Measurements from ENCODE around the gene SCG5.

SCG5 gene

GRCh38 chr15:32730677-32731654 is 89.5 kb downstream of the SCG5 start:
- in situ Hi-C loops (cut with MboI; ENCODE audit: low pct_unique_long_range_greater_than_20kb, low sequenced_read_pairs, unreplicated experiment), result no loop called here
- TF ChIP-seq, protein P1, sequence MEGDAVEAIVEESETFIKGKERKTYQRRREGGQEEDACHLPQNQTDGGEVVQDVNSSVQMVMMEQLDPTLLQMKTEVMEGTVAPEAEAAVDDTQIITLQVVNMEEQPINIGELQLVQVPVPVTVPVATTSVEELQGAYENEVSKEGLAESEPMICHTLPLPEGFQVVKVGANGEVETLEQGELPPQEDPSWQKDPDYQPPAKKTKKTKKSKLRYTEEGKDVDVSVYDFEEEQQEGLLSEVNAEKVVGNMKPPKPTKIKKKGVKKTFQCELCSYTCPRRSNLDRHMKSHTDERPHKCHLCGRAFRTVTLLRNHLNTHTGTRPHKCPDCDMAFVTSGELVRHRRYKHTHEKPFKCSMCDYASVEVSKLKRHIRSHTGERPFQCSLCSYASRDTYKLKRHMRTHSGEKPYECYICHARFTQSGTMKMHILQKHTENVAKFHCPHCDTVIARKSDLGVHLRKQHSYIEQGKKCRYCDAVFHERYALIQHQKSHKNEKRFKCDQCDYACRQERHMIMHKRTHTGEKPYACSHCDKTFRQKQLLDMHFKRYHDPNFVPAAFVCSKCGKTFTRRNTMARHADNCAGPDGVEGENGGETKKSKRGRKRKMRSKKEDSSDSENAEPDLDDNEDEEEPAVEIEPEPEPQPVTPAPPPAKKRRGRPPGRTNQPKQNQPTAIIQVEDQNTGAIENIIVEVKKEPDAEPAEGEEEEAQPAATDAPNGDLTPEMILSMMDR (IDR thresholded peaks at IDR 0.05; ENCODE audit: extremely low read depth, insufficient read depth, missing control alignments), result no peak
- no peak for DNase-seq (ENCODE audit: low spot score)

DNA sequence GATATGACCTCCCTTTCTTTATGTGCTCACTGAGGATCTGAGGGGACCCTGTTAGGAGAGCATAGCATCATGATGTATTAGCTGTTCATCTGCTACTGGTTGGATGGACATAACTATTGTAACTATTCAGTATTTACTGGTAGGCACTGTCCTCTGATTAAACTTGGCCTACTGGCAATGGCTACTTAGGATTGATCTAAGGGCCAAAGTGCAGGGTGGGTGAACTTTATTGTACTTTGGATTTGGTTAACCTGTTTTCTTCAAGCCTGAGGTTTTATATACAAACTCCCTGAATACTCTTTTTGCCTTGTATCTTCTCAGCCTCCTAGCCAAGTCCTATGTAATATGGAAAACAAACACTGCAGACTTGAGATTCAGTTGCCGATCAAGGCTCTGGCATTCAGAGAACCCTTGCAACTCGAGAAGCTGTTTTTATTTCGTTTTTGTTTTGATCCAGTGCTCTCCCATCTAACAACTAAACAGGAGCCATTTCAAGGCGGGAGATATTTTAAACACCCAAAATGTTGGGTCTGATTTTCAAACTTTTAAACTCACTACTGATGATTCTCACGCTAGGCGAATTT is 91.2 kb downstream of the SCG5 start:
- DNase-seq (ENCODE audit: low spot score), result no peak
- in situ Hi-C loops (cut with MboI; ENCODE audit: low pct_unique_long_range_greater_than_20kb, low sequenced_read_pairs, unreplicated experiment), result no loop called here
- TF ChIP-seq, protein P1 (IDR thresholded peaks at IDR 0.05; ENCODE audit: extremely low read depth, insufficient read depth, missing control alignments), result no peak

GRCh38 chr15:32733281-32733680 is 91.8 kb downstream of the SCG5 start:
- TF ChIP-seq, protein P1 (IDR thresholded peaks at IDR 0.05; ENCODE audit: extremely low read depth, insufficient read depth, missing control alignments), result no peak
- in situ Hi-C loops (cut with MboI; ENCODE audit: low pct_unique_long_range_greater_than_20kb, low sequenced_read_pairs, unreplicated experiment), result no loop called here
- no peak for DNase-seq (ENCODE audit: low spot score)

DNA sequence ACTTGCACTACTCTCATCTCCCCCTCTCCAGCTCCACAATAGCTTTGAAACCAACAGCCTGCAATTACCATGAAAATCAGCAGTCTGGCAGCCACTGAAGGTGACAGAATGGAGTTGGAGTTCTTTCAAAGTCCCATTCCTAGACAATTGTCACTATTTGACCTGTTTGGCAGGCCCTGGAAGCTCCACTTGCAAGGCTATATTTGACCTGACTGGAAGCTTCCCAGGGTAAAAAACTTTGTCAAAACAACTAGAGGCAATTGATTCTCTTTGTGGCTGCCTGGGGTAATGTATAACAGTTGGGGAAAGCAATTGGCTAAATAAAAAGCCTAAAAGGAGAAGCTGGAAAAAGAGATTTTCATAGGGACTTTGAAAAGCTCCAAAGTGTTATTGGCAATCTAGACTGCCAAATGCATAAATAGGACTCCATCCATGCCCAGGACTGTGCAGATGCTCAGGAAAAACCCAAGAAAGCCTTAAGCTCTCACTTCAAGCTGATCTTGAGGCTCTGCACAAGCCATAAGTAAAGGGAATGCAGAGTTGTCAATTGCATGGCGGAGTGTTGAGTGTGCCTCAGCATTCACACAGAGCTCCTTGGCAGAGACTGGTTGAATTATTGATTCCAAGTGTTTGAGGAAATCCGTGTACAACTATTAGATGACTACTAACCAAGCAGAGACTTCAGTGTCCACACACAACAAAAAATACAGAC is 94.6 kb downstream of the SCG5 start:
- no peak for DNase-seq (ENCODE audit: low spot score)

GRCh38 chr15:32736701-32737061 is 95.2 kb downstream of the SCG5 start:
- TF ChIP-seq, protein P1 (IDR thresholded peaks at IDR 0.05; ENCODE audit: extremely low read depth, insufficient read depth, missing control alignments), result no peak
- in situ Hi-C loops (cut with MboI; ENCODE audit: low pct_unique_long_range_greater_than_20kb, low sequenced_read_pairs, unreplicated experiment), result no loop called here
- DNase-seq (ENCODE audit: low spot score), result no peak

More for the DNA sequence above, 94.6 kb downstream of the SCG5 start:
- in situ Hi-C loops (cut with MboI; ENCODE audit: low pct_unique_long_range_greater_than_20kb, low sequenced_read_pairs, unreplicated experiment), result no loop called here
- TF ChIP-seq, protein P1 (IDR thresholded peaks at IDR 0.05; ENCODE audit: extremely low read depth, insufficient read depth, missing control alignments), result no peak

DNA sequence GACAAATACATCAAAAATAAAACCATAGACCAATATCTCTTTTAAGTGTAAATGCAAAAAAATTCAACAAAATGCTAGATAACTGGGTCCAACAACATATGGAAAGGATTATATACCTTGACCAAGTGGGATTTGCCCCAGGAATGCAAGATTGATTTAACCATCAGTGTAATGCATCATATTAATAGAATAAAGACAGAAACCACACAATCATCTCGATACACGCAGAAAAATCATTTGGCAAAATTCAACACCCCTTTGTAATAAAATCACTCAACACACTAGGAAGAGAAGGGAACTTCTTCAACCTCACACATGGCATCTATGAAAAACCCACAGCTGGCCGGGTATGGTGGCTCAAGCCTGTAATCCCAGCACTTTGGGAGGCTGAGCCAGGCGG is 95.8 kb downstream of the SCG5 start:
- TF ChIP-seq, protein P1 (IDR thresholded peaks at IDR 0.05; ENCODE audit: extremely low read depth, insufficient read depth, missing control alignments), result no peak
- in situ Hi-C loops (cut with MboI; ENCODE audit: low pct_unique_long_range_greater_than_20kb, low sequenced_read_pairs, unreplicated experiment), result no loop called here
- DNase-seq (ENCODE audit: low spot score), result no peak
